ENCODE results near the gene C10orf67.
A peak's percentile ranks its signal among the peaks of the same experiment; 100 is the strongest.
"Not testable (repeated sequence)": the region's sequence is repeated elsewhere in the genome, so short reads cannot be mapped to it uniquely, and the experiment has no call there.

Gene C10orf67

GRCh38 chr10:23322082-23322481 lies 22.5 kb downstream of the C10orf67 start:
- no peak for DNase-seq
- TF ChIP-seq GATA1 (IDR thresholded peaks at IDR 0.05; ENCODE audit: low read depth, low read length) (no peak), POLR2A (IDR thresholded peaks at IDR 0.05; ENCODE audit: low read length) (no peak)

- TF ChIP-seq POLR2A (IDR thresholded peaks at IDR 0.05; ENCODE audit: low read length) = no peak
- TF ChIP-seq GATA1 (IDR thresholded peaks at IDR 0.05; ENCODE audit: low read depth, low read length) = no peak
- no peak for DNase-seq
These were observed 24.8 kb downstream of the C10orf67 start for GRCh38 chr10:23319835-23320234.

GRCh38 chr10:23318359-23318758 lies 26.2 kb downstream of the C10orf67 start:
- no peak for DNase-seq
- TF ChIP-seq GATA1 (IDR thresholded peaks at IDR 0.05; ENCODE audit: low read depth, low read length) = no peak

- no peak for TF ChIP-seq POLR2A (IDR thresholded peaks at IDR 0.05; ENCODE audit: low read length)
- no peak for TF ChIP-seq GATA1 (IDR thresholded peaks at IDR 0.05; ENCODE audit: low read depth, low read length)
- DNase-seq = no peak
These were observed 27.2 kb downstream of the C10orf67 start for GRCh38 chr10:23317416-23317815.

GRCh38 chr10:23316406-23316805 lies 28.2 kb downstream of the C10orf67 start:
- no peak for TF ChIP-seq GATA1 (IDR thresholded peaks at IDR 0.05; ENCODE audit: low read depth, low read length)
- TF ChIP-seq POLR2A (IDR thresholded peaks at IDR 0.05; ENCODE audit: low read length) = no peak

GRCh38 chr10:23315966-23316365 lies 28.6 kb downstream of the C10orf67 start:
- TF ChIP-seq POLR2A (IDR thresholded peaks at IDR 0.05; ENCODE audit: low read length) (no peak), GATA1 (IDR thresholded peaks at IDR 0.05; ENCODE audit: low read depth, low read length) (no peak)
- no peak for DNase-seq

More at GRCh38 chr10:23316406-23316805, 28.2 kb downstream of the C10orf67 start:
- no peak for DNase-seq

GRCh38 chr10:23314835-23315239 lies 29.8 kb downstream of the C10orf67 start:
- TF ChIP-seq POLR2A (IDR thresholded peaks at IDR 0.05; ENCODE audit: low read length) (no peak), GATA1 (IDR thresholded peaks at IDR 0.05; ENCODE audit: low read depth, low read length) (no peak)
- peak; percentile 60 to 81 for DNase-seq

GRCh38 chr10:23311034-23311433 lies 33.6 kb downstream of the C10orf67 start:
- TF ChIP-seq GATA1 (IDR thresholded peaks at IDR 0.05; ENCODE audit: low read depth, low read length) = no peak
- TF ChIP-seq POLR2A (IDR thresholded peaks at IDR 0.05; ENCODE audit: low read length) = no peak
- DNase-seq = no peak

GRCh38 chr10:23310404-23310803 lies 34.2 kb downstream of the C10orf67 start:
- no peak for DNase-seq
- no peak for TF ChIP-seq POLR2A (IDR thresholded peaks at IDR 0.05; ENCODE audit: low read length)
- no peak for TF ChIP-seq GATA1 (IDR thresholded peaks at IDR 0.05; ENCODE audit: low read depth, low read length)

GRCh38 chr10:23299961-23300360 lies 44.6 kb downstream of the C10orf67 start:
- DNase-seq = not testable (repeated sequence)

GRCh38 chr10:23294638-23295247 lies 49.9 kb downstream of the C10orf67 start:
- peak in 1 of 2 experiments; percentile 15 for DNase-seq
- TF ChIP-seq GATA1 (IDR thresholded peaks at IDR 0.05; ENCODE audit: low read depth, low read length) = no peak
- TF ChIP-seq POLR2A (IDR thresholded peaks at IDR 0.05; ENCODE audit: low read length) = no peak

GRCh38 chr10:23293973-23294590 lies 50.5 kb downstream of the C10orf67 start:
- TF ChIP-seq POLR2A (IDR thresholded peaks at IDR 0.05; ENCODE audit: low read length) (no peak), GATA1 (IDR thresholded peaks at IDR 0.05; ENCODE audit: low read depth, low read length) (no peak)
- no peak for DNase-seq

- TF ChIP-seq POLR2A (IDR thresholded peaks at IDR 0.05; ENCODE audit: low read length) (no peak), GATA1 (IDR thresholded peaks at IDR 0.05; ENCODE audit: low read depth, low read length) (no peak)
- DNase-seq = peak; percentile 29 to 62
These were observed 51.4 kb downstream of the C10orf67 start for GRCh38 chr10:23293145-23293724.

GRCh38 chr10:23291551-23292334 lies 52.9 kb downstream of the C10orf67 start:
- no peak for TF ChIP-seq GATA1 (IDR thresholded peaks at IDR 0.05; ENCODE audit: low read depth, low read length)
- no peak for TF ChIP-seq POLR2A (IDR thresholded peaks at IDR 0.05; ENCODE audit: low read length)
- no peak for DNase-seq
